HepG2 (cell line): ENCODE results near the gene TNFRSF6B. TPM values are rescaled to one million over a fixed set of nuclear protein-coding genes. Genes with fewer than 3 reads are reported as not detected.
A peak's percentile ranks its signal among the peaks of the same experiment; 100 is the strongest.

ENCODE experiments used
- ATF1 ChIP-seq: IDR thresholded peaks from 2 replicates; pipeline ENCODE4 v1.6.1; 2016; ENCODE audit warnings: mild to moderate bottlenecking, control low read depth
- BCLAF1 ChIP-seq: fragments of 450-650 bp; IDR thresholded peaks from 2 replicates; pipeline ENCODE4 v1.6.1; 2017; ENCODE audit warnings: mild to moderate bottlenecking
- CBX1 ChIP-seq: IDR thresholded peaks from one replicate; pipeline ENCODE4 v1.6.1; 2016; ENCODE audit warnings: antibody characterized with exemption, low read depth
- CHD2 ChIP-seq: IDR thresholded peaks from 2 replicates; pipeline ENCODE4 v1.6.1; 2011; ENCODE audit warnings: low read depth, low read length, improper control_type of control experiment
- EHMT2 ChIP-seq: fragments of 200-600 bp; sonication (generic); IDR thresholded peaks from 2 replicates; pipeline ENCODE4 v1.7.0; 2017; ENCODE audit warnings: antibody characterized with exemption, low read depth, low read length, borderline replicate concordance
- HES4 ChIP-seq: sonication (generic); formaldehyde crosslinking; IDR thresholded peaks from 2 replicates; pipeline ENCODE4 v1.9.0; 2021; ENCODE audit warnings: mild to moderate bottlenecking, missing genetic modification reagents, borderline replicate concordance
- IRF2 ChIP-seq: IDR thresholded peaks from 2 replicates; pipeline ENCODE4 v1.6.1; 2018; ENCODE audit warnings: missing genetic modification reagents, missing compliant biosample characterization
- KDM1A ChIP-seq: IDR thresholded peaks from 2 replicates; pipeline ENCODE4 v1.6.1; 2016; ENCODE audit warnings: missing compliant biosample characterization
- KLF15 ChIP-seq: sonication (generic); formaldehyde crosslinking; IDR thresholded peaks from 2 replicates; pipeline ENCODE4 v1.8.1; 2023; ENCODE audit warnings: borderline replicate concordance, mild to moderate bottlenecking, inconsistent platforms, missing genetic modification reagents, mixed read lengths
- NCOA2 ChIP-seq: sonication (generic); formaldehyde crosslinking; IDR thresholded peaks from 2 replicates; pipeline ENCODE4 v1.8.0; 2022; ENCODE audit warnings: inconsistent platforms
- NKX3-1 ChIP-seq: sonication (generic); formaldehyde crosslinking; IDR thresholded peaks from 2 replicates; pipeline ENCODE4 v1.5.0; 2020; ENCODE audit warnings: missing genetic modification reagents
- RBAK ChIP-seq: sonication (generic); formaldehyde crosslinking; IDR thresholded peaks from 2 replicates; pipeline ENCODE4 v1.5.1; 2020; ENCODE audit warnings: mild to moderate bottlenecking, missing genetic modification reagents
- REST ChIP-seq, 2 experiments: IDR thresholded peaks; 2 replicates each; pipeline ENCODE4 v1.6.1; 2011 to 2012; ENCODE audit warnings: low read length in 2 of 2, borderline replicate concordance in 1 of 2, low read depth in 1 of 2, mild to moderate bottlenecking in 1 of 2, moderate library complexity in 1 of 2
- SALL2 ChIP-seq: sonication (generic); formaldehyde crosslinking; IDR thresholded peaks from 2 replicates; pipeline ENCODE4 v1.8.1; 2023; ENCODE audit warnings: mild to moderate bottlenecking, missing genetic modification reagents, inconsistent platforms
- SIX4 ChIP-seq: sonication (generic); formaldehyde crosslinking; IDR thresholded peaks from 2 replicates; pipeline ENCODE4 v1.4.0; 2020; ENCODE audit warnings: missing genetic modification reagents
- SKI ChIP-seq: fragments of 450-650 bp; IDR thresholded peaks from one replicate; pipeline ENCODE4 v1.6.1; 2018; ENCODE audit warnings: mild to moderate bottlenecking; ENCODE audit not compliant: partially characterized antibody
- SNAI1 ChIP-seq: sonication (generic); formaldehyde crosslinking; IDR thresholded peaks from 2 replicates; pipeline ENCODE4 v1.5.0; 2020; ENCODE audit warnings: mild to moderate bottlenecking, missing genetic modification reagents, borderline replicate concordance
- SSRP1 ChIP-seq: IDR thresholded peaks from 2 replicates; pipeline ENCODE4 v1.6.1; 2016; ENCODE audit warnings: control low read depth
- STAG1 ChIP-seq: sonication (generic); formaldehyde crosslinking; IDR thresholded peaks from 2 replicates; pipeline ENCODE4 v1.4.0; 2020; ENCODE audit warnings: missing genetic modification reagents
- TERF1 ChIP-seq: sonication (generic); formaldehyde crosslinking; IDR thresholded peaks from 2 replicates; pipeline ENCODE4 v1.8.0; 2022; ENCODE audit warnings: mild to moderate bottlenecking, missing genetic modification reagents, moderate library complexity
- ZMYM3 ChIP-seq: sonication (generic); formaldehyde crosslinking; IDR thresholded peaks from 2 replicates; pipeline ENCODE4 v1.5.1; 2020; ENCODE audit warnings: mild to moderate bottlenecking, missing genetic modification reagents
- ZNF614 ChIP-seq: IDR thresholded peaks from 2 replicates; pipeline ENCODE4 v1.6.1; 2018; ENCODE audit warnings: missing biosample characterization, missing genetic modification reagents, inconsistent platforms, borderline replicate concordance
- ZSCAN25 ChIP-seq: sonication (generic); formaldehyde crosslinking; IDR thresholded peaks from 2 replicates; pipeline ENCODE4 v1.8.0; 2022; ENCODE audit warnings: mild to moderate bottlenecking, missing genetic modification reagents
- ZSCAN9 ChIP-seq: IDR thresholded peaks from 2 replicates; pipeline ENCODE4 v1.6.1; 2016; ENCODE audit warnings: borderline replicate concordance
- polyA plus RNA-seq, 8 experiments: library from polyadenylated mRNA; depleted of rRNA in 3 of 8; stranded (reverse) in 7 of 8; unstranded in 1 of 8; fragments of >200 nt; fragmentation: Illumina TruSeq in 4 of 8; extraction: Trizol in 4 of 8; gene quantifications; 2 replicates each; pipeline versions ENCODE4 v1.2.1 to v1.2.3, GENCODE V29; 2011 to 2016; ENCODE audit warnings: low read depth in 4 of 8, missing spikeins in 1 of 8, mixed read lengths in 1 of 8; ENCODE audit not compliant: insufficient read depth in 1 of 8
- total RNA-seq, 5 experiments: library from RNA; depleted of rRNA; stranded (reverse); fragments of >200 nt; fragmentation: Illumina TruSeq; extraction: Trizol; gene quantifications; 2 replicates each; pipeline ENCODE4 v1.2.3, GENCODE V29; 2016; ENCODE audit warnings: low read depth in 1 of 5

TNFRSF6B gene
- total and polyA plus RNA-seq, 2 of the 13 experiments (the other 11 are each of a cell fraction or from before 2014, with no cell fraction given) = 0.24 TPM; not detected in 1

GRCh38 chr20:63740627-63741353 is 44.3 kb downstream of the TNFRSF6B start (continued):
- TF ChIP-seq REST (IDR thresholded peaks at IDR 0.05; ENCODE audit: borderline replicate concordance in 1 of 2, low read depth in 1 of 2, low read length in 2 of 2) = peak in 1 of 2 experiments; percentile 15; a peak in 2 of 4 replicates
- TF ChIP-seq NKX3-1 = peak; percentile 93
- 0 out of 2 replicates have a peak, but pooled peaks have one; percentile 81 for TF ChIP-seq SSRP1 (CRISPR knock-in tag)
- TF ChIP-seq EHMT2 = no peak
- TF ChIP-seq ZSCAN9 (CRISPR knock-in tag) = peak; percentile 95; the same call in 1 of the 2 replicates
- TF ChIP-seq STAG1 (CRISPR knock-in tag) = peak; percentile 54
- TF ChIP-seq ZSCAN25 (CRISPR knock-in tag) = peak; percentile 91; the same call in 1 of the 2 replicates
- peak; percentile 81; the same call in 1 of the 2 replicates for TF ChIP-seq SNAI1 (CRISPR knock-in tag)
- peak; percentile 93 for TF ChIP-seq CBX1
- TF ChIP-seq ATF1 = no peak
- peak; percentile 92 for TF ChIP-seq SIX4 (CRISPR knock-in tag)
- peak; percentile 97 for TF ChIP-seq KLF15
- TF ChIP-seq HES4 = peak; percentile 85; the same call in 1 of the 2 replicates
- TF ChIP-seq KDM1A = 0 out of 2 replicates have a peak, but pooled peaks have one; percentile 14
- TF ChIP-seq RBAK (CRISPR knock-in tag) = no peak
- peak; percentile 77; the same call in 1 of the 2 replicates for TF ChIP-seq ZMYM3
- no peak for TF ChIP-seq BCLAF1
- TF ChIP-seq NCOA2 (CRISPR knock-in tag) = peak; percentile 87
- TF ChIP-seq IRF2 (CRISPR knock-in tag) = peak; percentile 93
- TF ChIP-seq TERF1 = 0 out of 2 replicates have a peak, but pooled peaks have one; percentile 71
- peak; percentile 93 for TF ChIP-seq SKI
- TF ChIP-seq ZNF614 (CRISPR knock-in tag) = peak; percentile 98
- TF ChIP-seq CHD2 = no peak
- TF ChIP-seq SALL2 (CRISPR knock-in tag) = peak; percentile 100
